HepG2 (cell line): Measurements from ENCODE around the gene EPHA3. TPM values are rescaled to one million over a fixed set of nuclear protein-coding genes. Genes with fewer than 3 reads are reported as not detected.

Experiments used
- ATAC-seq: fragments of 200-7000 bp; cut with Tn5 transposase; 3 replicates; pipeline ENCODE4 v1.9.1; 2020; ENCODE audit warnings: mild to moderate bottlenecking, moderate library complexity
- BruUV-seq: library from RNA; stranded (reverse); fragments of 400-500 nt; replicated peaks from 2 replicates; lab custom pipeline; 2021; lab: Mats Ljungman, UMichigan
- CTCF ChIA-PET: fragments of 300-600 bp; formaldehyde crosslinking; extraction: SDS; loops from one replicate; lab custom pipeline; 2021; ENCODE audit warnings: low total read pairs, inconsistent platforms, low intra/inter-chr PET ratio; lab: Yijun Ruan, JAX
- POLR2A ChIA-PET: fragments of 350-600 bp; sonication (Branson Sonifier 250); formaldehyde crosslinking; loops from one replicate; lab custom pipeline; 2020; ENCODE audit warnings: antibody characterized with exemption, inconsistent platforms; lab: Yijun Ruan, JAX
- DNase-seq: peaks from one replicate; pipeline ENCODE4 v3.0.0-alpha.2; 2015; ENCODE audit warnings: low spot score
- FAIRE-seq: peaks from 3 replicates; lab custom pipeline; 2011; peaks lifted over from hg19 to GRCh38; lab: Jason Lieb, UNC
- H2AFZ ChIP-seq: one replicate; pipeline ENCODE4 v1.6.1; 2011; ENCODE audit warnings: low read length, inconsistent platforms
- H3K27ac ChIP-seq: fragments of 300-600 bp; 3 replicates; pipeline ENCODE4 v1.8.0; 2011; ENCODE audit warnings: mixed run types, mild to moderate bottlenecking, mixed read lengths, low read length, inconsistent platforms; ENCODE audit not compliant: insufficient read depth; ENCODE audit errors: extremely low read length
- H3K27me3 ChIP-seq, 2 experiments: fragments of 200-600 bp in 1 of 2; 2 replicates in 1 of 2; 3 replicates in 1 of 2; pipeline versions ENCODE4 v1.6.0 to v1.8.0; 2011; ENCODE audit warnings: low read length in 2 of 2, mild to moderate bottlenecking in 2 of 2, moderate library complexity in 2 of 2, inconsistent platforms in 1 of 2; ENCODE audit not compliant: insufficient read depth in 2 of 2, control insufficient read depth in 1 of 2
- H3K36me3 ChIP-seq, 2 experiments: fragments of 200-600 bp in 1 of 2; replicated peaks in 1 of 2; 2 replicates in 1 of 2; 3 replicates in 1 of 2; pipeline versions ENCODE4 v1.5.1 to v1.8.0; 2011; ENCODE audit warnings: low read length in 2 of 2, inconsistent platforms in 1 of 2; ENCODE audit not compliant: insufficient read depth in 2 of 2, control insufficient read depth in 1 of 2
- H3K4me1 ChIP-seq: 2 replicates; pipeline ENCODE4 v1.5.1; 2012; ENCODE audit warnings: low read length, inconsistent platforms; ENCODE audit not compliant: insufficient read depth
- H3K4me2 ChIP-seq: 2 replicates; pipeline ENCODE4 v1.6.0; 2011; ENCODE audit warnings: low read depth, low read length, inconsistent platforms
- H3K4me3 ChIP-seq, 3 experiments: fragments of 200-600 bp in 1 of 3; sonication (generic), shearing (Covaris generic) in 1 of 3; replicated peaks in 1 of 3; 2 replicates each; pipeline ENCODE4 v1.5.1; 2011 to 2016; ENCODE audit warnings: low read length in 3 of 3, inconsistent platforms in 2 of 3, low read depth in 2 of 3, mild to moderate bottlenecking in 2 of 3, control low read depth in 1 of 3, mixed read lengths in 1 of 3; ENCODE audit not compliant: insufficient read depth in 1 of 3
- H3K79me2 ChIP-seq: one replicate; pipeline ENCODE4 v1.6.1; 2011; ENCODE audit warnings: low read length, inconsistent platforms; ENCODE audit not compliant: insufficient read depth
- H3K9ac ChIP-seq: 2 replicates; pipeline ENCODE4 v1.6.0; 2011; ENCODE audit warnings: mild to moderate bottlenecking, low read depth, low read length, inconsistent platforms; ENCODE audit not compliant: insufficient read depth
- H3K9me3 ChIP-seq: 2 replicates; pipeline ENCODE4 v1.5.1; 2012; ENCODE audit warnings: mild to moderate bottlenecking, low read length
- H4K20me1 ChIP-seq: 2 replicates; pipeline ENCODE4 v1.6.0; 2011; ENCODE audit warnings: inconsistent platforms, mild to moderate bottlenecking, low read length, moderate library complexity; ENCODE audit not compliant: insufficient read depth
- ESRRA ChIP-seq: sonication (generic); formaldehyde crosslinking; IDR thresholded peaks from 2 replicates; pipeline ENCODE4 v1.5.1; 2020; ENCODE audit warnings: mild to moderate bottlenecking, low read depth, missing genetic modification reagents
- ETV6 ChIP-seq: sonication (generic); formaldehyde crosslinking; conservative IDR thresholded peaks from 2 replicates; pipeline ENCODE4 v1.4.0; 2020; ENCODE audit warnings: missing genetic modification reagents
- ZFP37 ChIP-seq: sonication (generic); formaldehyde crosslinking; IDR thresholded peaks from 2 replicates; pipeline ENCODE4 v1.4.0; 2020; ENCODE audit warnings: missing genetic modification reagents, borderline replicate concordance
- ZNF563 ChIP-seq: sonication (generic); formaldehyde crosslinking; IDR thresholded peaks from 2 replicates; pipeline ENCODE4 v1.8.0; 2022; ENCODE audit warnings: mild to moderate bottlenecking, moderate library complexity, missing genetic modification reagents
- ZNF839 ChIP-seq: sonication (generic); formaldehyde crosslinking; IDR thresholded peaks from 2 replicates; pipeline ENCODE4 v1.4.0; 2020; ENCODE audit warnings: missing genetic modification reagents, mild to moderate bottlenecking, borderline replicate concordance
- ZZZ3 ChIP-seq: sonication (generic); formaldehyde crosslinking; IDR thresholded peaks from 2 replicates; pipeline ENCODE4 v1.4.0; 2020; ENCODE audit warnings: missing genetic modification reagents, mild to moderate bottlenecking, borderline replicate concordance
- WGBS: methylation state at CpG from one replicate; pipeline ENCODE4 v1.1.6; 2017; ENCODE audit warnings: low lambda C conversion rate; 5-methylcytosine and 5-hydroxymethylcytosine counted together
- in situ Hi-C: cut with HindIII; loops from 2 replicates; pipeline ENCODE4 v1.10.0; 2017; ENCODE audit warnings: low pct_unique_long_range_greater_than_20kb; ENCODE audit not compliant: extremely low pct_ligation_motif_present
- intact Hi-C: fragments of 100-400 bp; cut with micrococcal nuclease; formaldehyde crosslinking; loops from one replicate; pipeline ENCODE4 v1.10.0; 2022; ENCODE audit not compliant: unreplicated experiment
- polyA plus RNA-seq, 8 experiments: library from polyadenylated mRNA; depleted of rRNA in 3 of 8; stranded (reverse) in 7 of 8; unstranded in 1 of 8; fragments of >200 nt; fragmentation: Illumina TruSeq in 4 of 8; extraction: Trizol in 4 of 8; gene quantifications; 2 replicates each; pipeline versions ENCODE4 v1.2.1 to v1.2.3, GENCODE V29; 2011 to 2016; ENCODE audit warnings: low read depth in 4 of 8, missing spikeins in 1 of 8, mixed read lengths in 1 of 8; ENCODE audit not compliant: insufficient read depth in 1 of 8
- total RNA-seq, 5 experiments: library from RNA; depleted of rRNA; stranded (reverse); fragments of >200 nt; fragmentation: Illumina TruSeq; extraction: Trizol; gene quantifications; 2 replicates each; pipeline ENCODE4 v1.2.3, GENCODE V29; 2016; ENCODE audit warnings: low read depth in 1 of 5
- TF ChIP-seq, protein P1 (sequence below): IDR thresholded peaks from 2 replicates; pipeline ENCODE4 v1.4.0; 2020; ENCODE audit warnings: mild to moderate bottlenecking, missing genetic modification reagents
- TF ChIP-seq, protein P2 (sequence below): IDR thresholded peaks from 2 replicates; pipeline ENCODE4 v1.6.1; 2016; ENCODE audit warnings: control low read depth
- TF ChIP-seq, protein P3 (sequence below): IDR thresholded peaks from 2 replicates; pipeline ENCODE4 v1.6.1; 2016; ENCODE audit warnings: low read depth, missing genetic modification reagents, missing compliant biosample characterization
- TF ChIP-seq, protein P4 (sequence below): sonication (generic); formaldehyde crosslinking; IDR thresholded peaks from 2 replicates; pipeline ENCODE4 v1.5.0; 2020; ENCODE audit warnings: missing genetic modification reagents

EPHA3 gene
- total and polyA plus RNA-seq, 2 of the 13 experiments (the other 11 are each of a cell fraction or from before 2014, with no cell fraction given), result 0.01 TPM; not detected in 1

DNA sequence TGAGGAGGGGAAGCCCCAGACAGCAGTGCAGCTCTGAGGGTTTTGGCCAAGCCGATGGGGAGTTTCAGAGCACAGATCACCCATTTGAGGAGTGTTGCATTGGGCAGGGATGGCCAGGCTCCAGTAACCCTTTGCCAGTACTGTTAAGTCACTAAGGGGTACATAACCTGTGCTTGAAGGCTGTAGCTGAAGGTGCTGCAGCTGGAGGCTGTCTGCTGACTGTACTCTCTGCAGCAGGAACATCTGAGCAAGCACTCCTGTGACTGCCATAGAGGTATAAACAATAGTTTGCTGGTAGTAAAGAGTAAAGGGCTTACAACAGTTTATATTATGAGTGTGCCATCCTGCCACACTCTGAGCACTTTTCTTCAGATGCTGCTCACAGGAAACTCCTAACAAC lies 297.8 kb downstream of the EPHA3 start:
- in situ Hi-C loops, result no loop called here
- DNase-seq, result no peak
- no TSS peak for BruUV-seq
- TF ChIP-seq ZFP37 (CRISPR knock-in tag), result no peak
- TF ChIP-seq ESRRA, result no peak
- TF ChIP-seq, protein P1, sequence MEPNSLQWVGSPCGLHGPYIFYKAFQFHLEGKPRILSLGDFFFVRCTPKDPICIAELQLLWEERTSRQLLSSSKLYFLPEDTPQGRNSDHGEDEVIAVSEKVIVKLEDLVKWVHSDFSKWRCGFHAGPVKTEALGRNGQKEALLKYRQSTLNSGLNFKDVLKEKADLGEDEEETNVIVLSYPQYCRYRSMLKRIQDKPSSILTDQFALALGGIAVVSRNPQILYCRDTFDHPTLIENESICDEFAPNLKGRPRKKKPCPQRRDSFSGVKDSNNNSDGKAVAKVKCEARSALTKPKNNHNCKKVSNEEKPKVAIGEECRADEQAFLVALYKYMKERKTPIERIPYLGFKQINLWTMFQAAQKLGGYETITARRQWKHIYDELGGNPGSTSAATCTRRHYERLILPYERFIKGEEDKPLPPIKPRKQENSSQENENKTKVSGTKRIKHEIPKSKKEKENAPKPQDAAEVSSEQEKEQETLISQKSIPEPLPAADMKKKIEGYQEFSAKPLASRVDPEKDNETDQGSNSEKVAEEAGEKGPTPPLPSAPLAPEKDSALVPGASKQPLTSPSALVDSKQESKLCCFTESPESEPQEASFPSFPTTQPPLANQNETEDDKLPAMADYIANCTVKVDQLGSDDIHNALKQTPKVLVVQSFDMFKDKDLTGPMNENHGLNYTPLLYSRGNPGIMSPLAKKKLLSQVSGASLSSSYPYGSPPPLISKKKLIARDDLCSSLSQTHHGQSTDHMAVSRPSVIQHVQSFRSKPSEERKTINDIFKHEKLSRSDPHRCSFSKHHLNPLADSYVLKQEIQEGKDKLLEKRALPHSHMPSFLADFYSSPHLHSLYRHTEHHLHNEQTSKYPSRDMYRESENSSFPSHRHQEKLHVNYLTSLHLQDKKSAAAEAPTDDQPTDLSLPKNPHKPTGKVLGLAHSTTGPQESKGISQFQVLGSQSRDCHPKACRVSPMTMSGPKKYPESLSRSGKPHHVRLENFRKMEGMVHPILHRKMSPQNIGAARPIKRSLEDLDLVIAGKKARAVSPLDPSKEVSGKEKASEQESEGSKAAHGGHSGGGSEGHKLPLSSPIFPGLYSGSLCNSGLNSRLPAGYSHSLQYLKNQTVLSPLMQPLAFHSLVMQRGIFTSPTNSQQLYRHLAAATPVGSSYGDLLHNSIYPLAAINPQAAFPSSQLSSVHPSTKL (CRISPR knock-in tag), result no peak
- no peak for TF ChIP-seq ZZZ3 (CRISPR knock-in tag)
- no peak for TF ChIP-seq ETV6 (CRISPR knock-in tag)
- TF ChIP-seq ZNF563 (CRISPR knock-in tag), result no peak
- no peak for TF ChIP-seq ZNF839
- TF ChIP-seq, protein P2, sequence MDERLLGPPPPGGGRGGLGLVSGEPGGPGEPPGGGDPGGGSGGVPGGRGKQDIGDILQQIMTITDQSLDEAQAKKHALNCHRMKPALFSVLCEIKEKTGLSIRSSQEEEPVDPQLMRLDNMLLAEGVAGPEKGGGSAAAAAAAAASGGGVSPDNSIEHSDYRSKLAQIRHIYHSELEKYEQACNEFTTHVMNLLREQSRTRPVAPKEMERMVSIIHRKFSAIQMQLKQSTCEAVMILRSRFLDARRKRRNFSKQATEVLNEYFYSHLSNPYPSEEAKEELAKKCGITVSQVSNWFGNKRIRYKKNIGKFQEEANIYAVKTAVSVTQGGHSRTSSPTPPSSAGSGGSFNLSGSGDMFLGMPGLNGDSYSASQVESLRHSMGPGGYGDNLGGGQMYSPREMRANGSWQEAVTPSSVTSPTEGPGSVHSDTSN, result no peak
- TF ChIP-seq, protein P3, sequence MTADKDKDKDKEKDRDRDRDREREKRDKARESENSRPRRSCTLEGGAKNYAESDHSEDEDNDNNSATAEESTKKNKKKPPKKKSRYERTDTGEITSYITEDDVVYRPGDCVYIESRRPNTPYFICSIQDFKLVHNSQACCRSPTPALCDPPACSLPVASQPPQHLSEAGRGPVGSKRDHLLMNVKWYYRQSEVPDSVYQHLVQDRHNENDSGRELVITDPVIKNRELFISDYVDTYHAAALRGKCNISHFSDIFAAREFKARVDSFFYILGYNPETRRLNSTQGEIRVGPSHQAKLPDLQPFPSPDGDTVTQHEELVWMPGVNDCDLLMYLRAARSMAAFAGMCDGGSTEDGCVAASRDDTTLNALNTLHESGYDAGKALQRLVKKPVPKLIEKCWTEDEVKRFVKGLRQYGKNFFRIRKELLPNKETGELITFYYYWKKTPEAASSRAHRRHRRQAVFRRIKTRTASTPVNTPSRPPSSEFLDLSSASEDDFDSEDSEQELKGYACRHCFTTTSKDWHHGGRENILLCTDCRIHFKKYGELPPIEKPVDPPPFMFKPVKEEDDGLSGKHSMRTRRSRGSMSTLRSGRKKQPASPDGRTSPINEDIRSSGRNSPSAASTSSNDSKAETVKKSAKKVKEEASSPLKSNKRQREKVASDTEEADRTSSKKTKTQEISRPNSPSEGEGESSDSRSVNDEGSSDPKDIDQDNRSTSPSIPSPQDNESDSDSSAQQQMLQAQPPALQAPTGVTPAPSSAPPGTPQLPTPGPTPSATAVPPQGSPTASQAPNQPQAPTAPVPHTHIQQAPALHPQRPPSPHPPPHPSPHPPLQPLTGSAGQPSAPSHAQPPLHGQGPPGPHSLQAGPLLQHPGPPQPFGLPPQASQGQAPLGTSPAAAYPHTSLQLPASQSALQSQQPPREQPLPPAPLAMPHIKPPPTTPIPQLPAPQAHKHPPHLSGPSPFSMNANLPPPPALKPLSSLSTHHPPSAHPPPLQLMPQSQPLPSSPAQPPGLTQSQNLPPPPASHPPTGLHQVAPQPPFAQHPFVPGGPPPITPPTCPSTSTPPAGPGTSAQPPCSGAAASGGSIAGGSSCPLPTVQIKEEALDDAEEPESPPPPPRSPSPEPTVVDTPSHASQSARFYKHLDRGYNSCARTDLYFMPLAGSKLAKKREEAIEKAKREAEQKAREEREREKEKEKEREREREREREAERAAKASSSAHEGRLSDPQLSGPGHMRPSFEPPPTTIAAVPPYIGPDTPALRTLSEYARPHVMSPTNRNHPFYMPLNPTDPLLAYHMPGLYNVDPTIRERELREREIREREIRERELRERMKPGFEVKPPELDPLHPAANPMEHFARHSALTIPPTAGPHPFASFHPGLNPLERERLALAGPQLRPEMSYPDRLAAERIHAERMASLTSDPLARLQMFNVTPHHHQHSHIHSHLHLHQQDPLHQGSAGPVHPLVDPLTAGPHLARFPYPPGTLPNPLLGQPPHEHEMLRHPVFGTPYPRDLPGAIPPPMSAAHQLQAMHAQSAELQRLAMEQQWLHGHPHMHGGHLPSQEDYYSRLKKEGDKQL, result no peak
- TF ChIP-seq, protein P4, sequence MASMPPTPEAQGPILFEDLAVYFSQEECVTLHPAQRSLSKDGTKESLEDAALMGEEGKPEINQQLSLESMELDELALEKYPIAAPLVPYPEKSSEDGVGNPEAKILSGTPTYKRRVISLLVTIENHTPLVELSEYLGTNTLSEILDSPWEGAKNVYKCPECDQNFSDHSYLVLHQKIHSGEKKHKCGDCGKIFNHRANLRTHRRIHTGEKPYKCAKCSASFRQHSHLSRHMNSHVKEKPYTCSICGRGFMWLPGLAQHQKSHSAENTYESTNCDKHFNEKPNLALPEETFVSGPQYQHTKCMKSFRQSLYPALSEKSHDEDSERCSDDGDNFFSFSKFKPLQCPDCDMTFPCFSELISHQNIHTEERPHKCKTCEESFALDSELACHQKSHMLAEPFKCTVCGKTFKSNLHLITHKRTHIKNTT (CRISPR knock-in tag), result no peak

More for the DNA sequence above, 297.8 kb downstream of the EPHA3 start:
- Histone ChIP-seq H3K4me1 (no peaks in the 10 kb centered on the region), H3K79me2 (no peaks in the 10 kb centered on the region), H3K4me2 (no peak overlapping the region), H3K36me3 (no peaks in the 10 kb centered on the region), H3K27me3 (no peaks in the 10 kb centered on the region), H3K9me3 (no peaks in the 10 kb centered on the region), H2AFZ (no peak overlapping the region), H4K20me1 (no peaks in the 10 kb centered on the region), H3K27ac (no peak overlapping the region), H3K4me3 (no peak overlapping the region), H3K9ac (no peak overlapping the region)
- POLR2A ChIA-PET, result no interaction called here
- FAIRE-seq (no peak), ATAC-seq (no peak)
- intact Hi-C loops, result loop anchor here (10.0 kb wide), 1 partner anchor 50 kb away; no protein-coding TSS in a partner anchor
- CTCF ChIA-PET, result no interaction called here
- 0% methylated on average over 1 of the region's 1 CpG for WGBS
